ENCODE data around the gene MACF1. TPM values are rescaled to one million over a fixed set of nuclear protein-coding genes. Genes with fewer than 3 reads are reported as not detected.
A peak's percentile ranks its signal among the peaks of the same experiment; 100 is the strongest.

MACF1 gene
- total RNA-seq, 4 donors from 2014 or later: 386 to 627 (median 576) TPM

GRCh38 chr1:39261712-39262221 lies 57.3 kb downstream of the MACF1 start:
- no peak overlapping the region for H3K4me3 ChIP-seq
- H3K4me1 ChIP-seq: peaks cover 11 to 53% (median 49%) of the 10 kb centered on the region in 4 donors
- H3K27me3 ChIP-seq: no peaks in the 10 kb centered on the region
- no peaks in the 10 kb centered on the region for H3K9me3 ChIP-seq
- no peak for DNase-seq (ENCODE audit: extremely low spot score)
- H3K27ac ChIP-seq (replicated peaks in 1 of 4): peak overlapping the region; percentile 53 to 74 (median 65)
- WGBS: 86% methylated on average over 2 of the region's 2 CpGs
- peaks cover 0 to 35% (median 18%) of the 10 kb centered on the region in 4 donors for H3K36me3 ChIP-seq
- intact Hi-C loops (cut with DNase I): no loop called here
- TF ChIP-seq EP300 (IDR thresholded peaks at IDR 0.05) (no peak), POLR2A (IDR thresholded peaks at IDR 0.05; ENCODE audit: low read depth) (no peak), CTCF (IDR thresholded peaks at IDR 0.05) (no peak), POLR2AphosphoS5 (IDR thresholded peaks at IDR 0.05) (no peak)

GRCh38 chr1:39262802-39263201 lies 58.3 kb downstream of the MACF1 start:
- DNase-seq (ENCODE audit: extremely low spot score): no peak
- Histone ChIP-seq H3K36me3 (peaks cover 0 to 27% (median 16%) of the 10 kb centered on the region in 4 donors), H3K27ac (replicated peaks in 1 of 4) (peak overlapping the region; percentile 48 to 71 (median 56)), H3K27me3 (no peaks in the 10 kb centered on the region), H3K4me3 (no peak overlapping the region), H3K4me1 (peaks cover 21 to 61% (median 58%) of the 10 kb centered on the region in 4 donors), H3K9me3 (no peaks in the 10 kb centered on the region)
- intact Hi-C loops (cut with DNase I): no loop called here
- WGBS: 80% methylated on average over 4 of the region's 4 CpGs
- TF ChIP-seq POLR2A (IDR thresholded peaks at IDR 0.05; ENCODE audit: low read depth) (no peak), CTCF (IDR thresholded peaks at IDR 0.05) (no peak), POLR2AphosphoS5 (IDR thresholded peaks at IDR 0.05) (no peak), EP300 (IDR thresholded peaks at IDR 0.05) (no peak)

- WGBS: 35% methylated on average over 1 of the region's 1 CpG
- DNase-seq (ENCODE audit: extremely low spot score): no peak
- Histone ChIP-seq H3K36me3 (peaks cover 0 to 4% (median 0%) of the 10 kb centered on the region in 4 donors), H3K4me3 (no peak overlapping the region), H3K9me3 (no peaks in the 10 kb centered on the region), H3K4me1 (peaks cover 43 to 77% (median 73%) of the 10 kb centered on the region in 4 donors), H3K27me3 (no peaks in the 10 kb centered on the region), H3K27ac (replicated peaks in 1 of 4) (peak overlapping the region in 3 of 4 donors; percentile 85 to 87 (median 85))
- intact Hi-C loops (cut with DNase I): no loop called here
- TF ChIP-seq CTCF (IDR thresholded peaks at IDR 0.05) (peak; percentile 27 to 37 (median 34)), POLR2A (IDR thresholded peaks at IDR 0.05; ENCODE audit: low read depth) (no peak), POLR2AphosphoS5 (IDR thresholded peaks at IDR 0.05) (no peak), EP300 (IDR thresholded peaks at IDR 0.05) (no peak)
Observed at GRCh38 chr1:39266269-39266668, 61.8 kb downstream of the MACF1 start.

- Histone ChIP-seq H3K4me1 (peaks cover 43 to 82% (median 76%) of the 10 kb centered on the region in 4 donors), H3K4me3 (no peak overlapping the region), H3K9me3 (no peaks in the 10 kb centered on the region), H3K27me3 (no peaks in the 10 kb centered on the region), H3K36me3 (peaks cover 0 to 4% (median 0%) of the 10 kb centered on the region in 4 donors), H3K27ac (replicated peaks in 1 of 4) (peak overlapping the region; percentile 85 to 87 (median 86))
- 68% methylated on average over 1 of the region's 1 CpG for WGBS
- intact Hi-C loops (cut with DNase I): no loop called here
- TF ChIP-seq EP300 (IDR thresholded peaks at IDR 0.05): no peak
- no peak for TF ChIP-seq POLR2A (IDR thresholded peaks at IDR 0.05; ENCODE audit: low read depth)
- DNase-seq (ENCODE audit: extremely low spot score): no peak
Observed at GRCh38 chr1:39266792-39267191, 62.3 kb downstream of the MACF1 start.

- WGBS: 11% methylated on average over 8 of the region's 8 CpGs
- no peaks in the 10 kb centered on the region for H3K27me3 ChIP-seq
- H3K36me3 ChIP-seq: peaks cover 0 to 4% (median 0%) of the 10 kb centered on the region in 4 donors
- TF ChIP-seq POLR2AphosphoS5 (IDR thresholded peaks at IDR 0.05) (peak; percentile 73 to 78), CTCF (IDR thresholded peaks at IDR 0.05) (no peak)
- intact Hi-C loops (cut with DNase I): no loop called here
- H3K9me3 ChIP-seq: no peaks in the 10 kb centered on the region
- H3K4me1 ChIP-seq: peaks cover 55 to 82% (median 79%) of the 10 kb centered on the region in 4 donors
- H3K4me3 ChIP-seq: peak overlapping the region; percentile 40 to 54 (median 48)
- no peak for DNase-seq (ENCODE audit: extremely low spot score)
- peak overlapping the region; percentile 85 to 87 (median 86) for H3K27ac ChIP-seq (replicated peaks in 1 of 4)
Observed at GRCh38 chr1:39268112-39268581, 63.7 kb downstream of the MACF1 start.

Measured in esophagus muscularis mucosa (tissue), 4 donors.